ENCODE measurements around the gene NUCKS1. TPM values are rescaled to one million over a fixed set of nuclear protein-coding genes. Genes with fewer than 3 reads are reported as not detected.

NUCKS1 gene
- total RNA-seq, 1 donor from 2014 or later: 124 TPM

GRCh38 chr1:205670611-205671430 lies 79.2 kb downstream of the NUCKS1 start:
- peaks cover 12% of the 10 kb centered on the region for H3K27me3 Mint-ChIP-seq (ENCODE audit: unreplicated experiment)
- no peak for DNase-seq
- no peak overlapping the region for H3K4me3 Mint-ChIP-seq (ENCODE audit: unreplicated experiment)
- H3K9me3 Mint-ChIP-seq (ENCODE audit: unreplicated experiment): peaks cover 2% of the 10 kb centered on the region
- no peak overlapping the region for H3K27ac Mint-ChIP-seq (ENCODE audit: unreplicated experiment)
- H3K4me1 Mint-ChIP-seq (ENCODE audit: low read depth, unreplicated experiment): peaks cover 2% of the 10 kb centered on the region
- TF ChIP-seq, protein P1, sequence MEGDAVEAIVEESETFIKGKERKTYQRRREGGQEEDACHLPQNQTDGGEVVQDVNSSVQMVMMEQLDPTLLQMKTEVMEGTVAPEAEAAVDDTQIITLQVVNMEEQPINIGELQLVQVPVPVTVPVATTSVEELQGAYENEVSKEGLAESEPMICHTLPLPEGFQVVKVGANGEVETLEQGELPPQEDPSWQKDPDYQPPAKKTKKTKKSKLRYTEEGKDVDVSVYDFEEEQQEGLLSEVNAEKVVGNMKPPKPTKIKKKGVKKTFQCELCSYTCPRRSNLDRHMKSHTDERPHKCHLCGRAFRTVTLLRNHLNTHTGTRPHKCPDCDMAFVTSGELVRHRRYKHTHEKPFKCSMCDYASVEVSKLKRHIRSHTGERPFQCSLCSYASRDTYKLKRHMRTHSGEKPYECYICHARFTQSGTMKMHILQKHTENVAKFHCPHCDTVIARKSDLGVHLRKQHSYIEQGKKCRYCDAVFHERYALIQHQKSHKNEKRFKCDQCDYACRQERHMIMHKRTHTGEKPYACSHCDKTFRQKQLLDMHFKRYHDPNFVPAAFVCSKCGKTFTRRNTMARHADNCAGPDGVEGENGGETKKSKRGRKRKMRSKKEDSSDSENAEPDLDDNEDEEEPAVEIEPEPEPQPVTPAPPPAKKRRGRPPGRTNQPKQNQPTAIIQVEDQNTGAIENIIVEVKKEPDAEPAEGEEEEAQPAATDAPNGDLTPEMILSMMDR (IDR thresholded peaks at IDR 0.05; ENCODE audit: partially characterized antibody, unreplicated experiment): no peak
- H3K36me3 Mint-ChIP-seq (ENCODE audit: unreplicated experiment): no peaks in the 10 kb centered on the region

DNA sequence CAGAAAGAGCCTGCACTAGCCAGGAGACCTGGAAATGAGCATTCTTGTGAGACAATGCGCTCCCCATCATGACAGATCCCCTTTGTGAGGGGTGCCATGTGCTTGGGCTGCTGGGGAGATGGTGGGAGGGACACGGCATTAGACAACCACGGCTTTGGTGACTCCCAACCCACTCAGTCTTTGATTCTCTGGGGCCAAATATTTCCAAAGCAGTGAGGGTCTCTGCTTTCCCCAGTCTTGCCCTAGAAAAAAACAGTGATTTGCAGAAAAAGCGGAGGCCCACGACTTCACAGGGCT lies 79.9 kb downstream of the NUCKS1 start:
- H3K27ac Mint-ChIP-seq (ENCODE audit: unreplicated experiment): no peak overlapping the region
- H3K27me3 Mint-ChIP-seq (ENCODE audit: unreplicated experiment): peaks cover 12% of the 10 kb centered on the region
- DNase-seq: no peak
- peaks cover 2% of the 10 kb centered on the region for H3K4me1 Mint-ChIP-seq (ENCODE audit: low read depth, unreplicated experiment)
- TF ChIP-seq, protein P1 (IDR thresholded peaks at IDR 0.05; ENCODE audit: partially characterized antibody, unreplicated experiment): no peak
- H3K9me3 Mint-ChIP-seq (ENCODE audit: unreplicated experiment): peaks cover 2% of the 10 kb centered on the region
- H3K36me3 Mint-ChIP-seq (ENCODE audit: unreplicated experiment): no peaks in the 10 kb centered on the region
- no peak overlapping the region for H3K4me3 Mint-ChIP-seq (ENCODE audit: unreplicated experiment)

DNA sequence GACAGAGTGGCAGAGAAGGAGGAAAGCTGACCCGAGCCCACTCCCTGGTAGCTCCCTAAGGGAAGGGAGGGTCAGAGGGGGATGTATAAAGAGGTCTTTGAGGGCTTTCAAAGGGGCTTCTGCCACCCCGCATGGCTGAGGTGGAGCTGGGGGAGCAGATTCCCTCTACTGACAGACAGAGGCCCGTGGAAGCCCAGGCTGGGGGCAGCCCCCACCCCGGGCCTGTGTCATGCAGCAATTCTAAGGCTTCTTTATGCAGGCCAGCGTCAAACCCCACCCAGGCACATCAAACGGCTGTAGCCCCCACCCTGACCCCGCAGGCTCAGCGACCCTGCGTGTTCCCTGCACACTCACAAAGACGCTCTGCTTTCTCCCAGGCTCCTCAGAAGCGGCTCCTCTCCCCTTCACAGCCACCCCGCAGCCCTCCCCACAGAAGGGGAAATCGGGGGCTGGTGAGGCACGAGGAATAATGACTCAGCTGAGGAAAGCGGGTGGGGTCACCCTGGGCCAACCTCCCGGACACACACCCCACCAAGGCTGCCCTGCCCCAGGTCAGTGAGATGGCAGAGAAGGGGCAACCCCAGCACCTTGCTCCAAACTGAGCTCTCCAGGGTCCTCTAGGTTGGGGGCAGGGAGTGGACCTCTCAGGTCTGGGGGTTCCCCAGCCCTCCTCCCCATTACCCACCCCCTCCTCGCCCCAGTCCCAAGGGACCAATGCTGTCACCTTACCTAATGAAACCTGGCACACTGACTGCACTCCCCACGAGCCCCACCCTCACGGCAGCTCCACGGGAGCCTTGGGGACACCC lies 80.4 kb downstream of the NUCKS1 start:
- H3K36me3 Mint-ChIP-seq (ENCODE audit: unreplicated experiment): no peaks in the 10 kb centered on the region
- H3K27ac Mint-ChIP-seq (ENCODE audit: unreplicated experiment): no peak overlapping the region
- H3K4me3 Mint-ChIP-seq (ENCODE audit: unreplicated experiment): no peak overlapping the region
- H3K9me3 Mint-ChIP-seq (ENCODE audit: unreplicated experiment): peaks cover 2% of the 10 kb centered on the region
- peaks cover 2% of the 10 kb centered on the region for H3K4me1 Mint-ChIP-seq (ENCODE audit: low read depth, unreplicated experiment)
- H3K27me3 Mint-ChIP-seq (ENCODE audit: unreplicated experiment): peaks cover 12% of the 10 kb centered on the region
- TF ChIP-seq, protein P1 (IDR thresholded peaks at IDR 0.05; ENCODE audit: partially characterized antibody, unreplicated experiment): no peak
- DNase-seq: no peak

DNA sequence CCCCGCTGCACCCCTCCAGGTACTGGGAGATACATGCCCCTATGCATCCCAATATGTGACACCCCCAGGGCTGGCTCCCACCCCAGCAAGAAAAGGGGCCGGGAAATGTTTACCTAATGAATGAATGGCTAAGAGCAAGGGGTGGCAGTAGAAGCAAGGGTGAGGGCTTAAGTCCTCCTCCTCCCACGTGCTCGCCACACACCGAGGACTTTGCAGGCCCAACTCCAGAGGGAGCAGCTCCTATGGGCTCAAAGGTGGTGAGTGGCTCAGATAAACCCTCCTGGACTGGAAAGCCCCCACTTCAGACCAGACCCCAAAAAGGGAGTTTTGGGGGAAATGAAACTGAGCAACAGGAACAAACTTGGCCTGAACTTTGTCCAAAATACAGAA lies 81.0 kb downstream of the NUCKS1 start:
- TF ChIP-seq, protein P1 (IDR thresholded peaks at IDR 0.05; ENCODE audit: partially characterized antibody, unreplicated experiment): no peak
- DNase-seq: no peak
- Mint-ChIP-seq H3K27ac (ENCODE audit: unreplicated experiment) (no peak overlapping the region), H3K36me3 (ENCODE audit: unreplicated experiment) (no peaks in the 10 kb centered on the region), H3K27me3 (ENCODE audit: unreplicated experiment) (peaks cover 12% of the 10 kb centered on the region), H3K4me3 (ENCODE audit: unreplicated experiment) (no peak overlapping the region), H3K4me1 (ENCODE audit: low read depth, unreplicated experiment) (peaks cover 2% of the 10 kb centered on the region), H3K9me3 (ENCODE audit: unreplicated experiment) (peaks cover 2% of the 10 kb centered on the region)
